ENCODE data around the gene SIM2. TPM values are rescaled to one million over a fixed set of nuclear protein-coding genes. Genes with fewer than 3 reads are reported as not detected.

The SIM2 gene
- total RNA-seq, 1 donor from 2014 or later: 9.2 TPM

- no peaks in the 10 kb centered on the region for H3K36me3 Mint-ChIP-seq (ENCODE audit: low read depth, unreplicated experiment)
- DNase-seq (ENCODE audit: low read depth): no peak
- no peak overlapping the region for H3K27ac ChIP-seq (ENCODE audit: low read depth, low read length)
- no peak for FAIRE-seq
- peaks cover 19% of the 10 kb centered on the region for H3K27me3 ChIP-seq (ENCODE audit: insufficient read depth, low read length)
- H3K36me3 ChIP-seq (ENCODE audit: insufficient read depth, low read length): no peaks in the 10 kb centered on the region
- no peak overlapping the region for H3K27ac Mint-ChIP-seq (ENCODE audit: unreplicated experiment)
- H3K4me3 Mint-ChIP-seq (ENCODE audit: unreplicated experiment): no peak overlapping the region
- H3K9me3 Mint-ChIP-seq (ENCODE audit: unreplicated experiment): peaks cover 21% of the 10 kb centered on the region
- no peak overlapping the region for H3K9ac ChIP-seq (ENCODE audit: low read length)
- no peaks in the 10 kb centered on the region for H3K4me1 Mint-ChIP-seq (ENCODE audit: low read depth, unreplicated experiment)
- no peak overlapping the region for H3K4me3 ChIP-seq (ENCODE audit: insufficient read depth, low read depth, low read length)
- no peaks in the 10 kb centered on the region for H3K9me3 ChIP-seq (ENCODE audit: insufficient read depth, low read depth, low read length)
- H3K79me2 ChIP-seq (ENCODE audit: insufficient read depth, low read length): no peaks in the 10 kb centered on the region
- H3K4me2 ChIP-seq (ENCODE audit: low read length): no peak overlapping the region
- TF ChIP-seq, protein P1, sequence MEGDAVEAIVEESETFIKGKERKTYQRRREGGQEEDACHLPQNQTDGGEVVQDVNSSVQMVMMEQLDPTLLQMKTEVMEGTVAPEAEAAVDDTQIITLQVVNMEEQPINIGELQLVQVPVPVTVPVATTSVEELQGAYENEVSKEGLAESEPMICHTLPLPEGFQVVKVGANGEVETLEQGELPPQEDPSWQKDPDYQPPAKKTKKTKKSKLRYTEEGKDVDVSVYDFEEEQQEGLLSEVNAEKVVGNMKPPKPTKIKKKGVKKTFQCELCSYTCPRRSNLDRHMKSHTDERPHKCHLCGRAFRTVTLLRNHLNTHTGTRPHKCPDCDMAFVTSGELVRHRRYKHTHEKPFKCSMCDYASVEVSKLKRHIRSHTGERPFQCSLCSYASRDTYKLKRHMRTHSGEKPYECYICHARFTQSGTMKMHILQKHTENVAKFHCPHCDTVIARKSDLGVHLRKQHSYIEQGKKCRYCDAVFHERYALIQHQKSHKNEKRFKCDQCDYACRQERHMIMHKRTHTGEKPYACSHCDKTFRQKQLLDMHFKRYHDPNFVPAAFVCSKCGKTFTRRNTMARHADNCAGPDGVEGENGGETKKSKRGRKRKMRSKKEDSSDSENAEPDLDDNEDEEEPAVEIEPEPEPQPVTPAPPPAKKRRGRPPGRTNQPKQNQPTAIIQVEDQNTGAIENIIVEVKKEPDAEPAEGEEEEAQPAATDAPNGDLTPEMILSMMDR (IDR thresholded peaks at IDR 0.05; ENCODE audit: insufficient read depth, low read depth, low read length): no peak
- TF ChIP-seq EZH2 (IDR thresholded peaks at IDR 0.05; ENCODE audit: insufficient read depth, low read length): no peak
- H3K4me1 ChIP-seq (ENCODE audit: insufficient read depth, low read length): no peaks in the 10 kb centered on the region
- H4K20me1 ChIP-seq (ENCODE audit: insufficient read depth, low read length): no peaks in the 10 kb centered on the region
- no peak overlapping the region for H2AFZ ChIP-seq (ENCODE audit: low read depth, low read length)
- peaks cover 29% of the 10 kb centered on the region for H3K27me3 Mint-ChIP-seq (ENCODE audit: low read depth, unreplicated experiment)
These were observed 20.4 kb upstream of the SIM2 start for GRCh38 chr21:36678538-36678937.

- Mint-ChIP-seq H3K4me1 (ENCODE audit: low read depth, unreplicated experiment) (no peaks in the 10 kb centered on the region), H3K9me3 (ENCODE audit: unreplicated experiment) (peaks cover 25% of the 10 kb centered on the region), H3K4me3 (ENCODE audit: unreplicated experiment) (no peak overlapping the region), H3K27ac (ENCODE audit: unreplicated experiment) (no peak overlapping the region), H3K36me3 (ENCODE audit: low read depth, unreplicated experiment) (no peaks in the 10 kb centered on the region), H3K27me3 (ENCODE audit: low read depth, unreplicated experiment) (peaks cover 47% of the 10 kb centered on the region)
- Histone ChIP-seq H3K27me3 (ENCODE audit: insufficient read depth, low read length) (peaks cover 39% of the 10 kb centered on the region), H4K20me1 (ENCODE audit: insufficient read depth, low read length) (no peaks in the 10 kb centered on the region), H3K27ac (ENCODE audit: low read depth, low read length) (no peak overlapping the region), H3K9me3 (ENCODE audit: insufficient read depth, low read depth, low read length) (no peaks in the 10 kb centered on the region), H3K9ac (ENCODE audit: low read length) (no peak overlapping the region), H3K79me2 (ENCODE audit: insufficient read depth, low read length) (no peaks in the 10 kb centered on the region), H3K4me2 (ENCODE audit: low read length) (no peak overlapping the region), H3K4me3 (ENCODE audit: insufficient read depth, low read depth, low read length) (no peak overlapping the region), H3K36me3 (ENCODE audit: insufficient read depth, low read length) (no peaks in the 10 kb centered on the region), H2AFZ (ENCODE audit: low read depth, low read length) (no peak overlapping the region), H3K4me1 (ENCODE audit: insufficient read depth, low read length) (no peaks in the 10 kb centered on the region)
- TF ChIP-seq, protein P1 (IDR thresholded peaks at IDR 0.05; ENCODE audit: insufficient read depth, low read depth, low read length): no peak
- no peak for TF ChIP-seq EZH2 (IDR thresholded peaks at IDR 0.05; ENCODE audit: insufficient read depth, low read length)
- DNase-seq (ENCODE audit: low read depth): no peak
- FAIRE-seq: no peak
These were observed 17.7 kb upstream of the SIM2 start for GRCh38 chr21:36681117-36681631.

- Histone ChIP-seq H3K79me2 (ENCODE audit: insufficient read depth, low read length) (no peaks in the 10 kb centered on the region), H3K4me2 (ENCODE audit: low read length) (no peak overlapping the region), H3K36me3 (ENCODE audit: insufficient read depth, low read length) (no peaks in the 10 kb centered on the region), H3K27me3 (ENCODE audit: insufficient read depth, low read length) (peaks cover 59% of the 10 kb centered on the region), H4K20me1 (ENCODE audit: insufficient read depth, low read length) (no peaks in the 10 kb centered on the region), H3K27ac (ENCODE audit: low read depth, low read length) (no peak overlapping the region), H3K4me1 (ENCODE audit: insufficient read depth, low read length) (no peaks in the 10 kb centered on the region), H2AFZ (ENCODE audit: low read depth, low read length) (no peak overlapping the region), H3K4me3 (ENCODE audit: insufficient read depth, low read depth, low read length) (no peak overlapping the region), H3K9ac (ENCODE audit: low read length) (no peak overlapping the region), H3K9me3 (ENCODE audit: insufficient read depth, low read depth, low read length) (no peaks in the 10 kb centered on the region)
- no peaks in the 10 kb centered on the region for H3K36me3 Mint-ChIP-seq (ENCODE audit: low read depth, unreplicated experiment)
- peaks cover 52% of the 10 kb centered on the region for H3K27me3 Mint-ChIP-seq (ENCODE audit: low read depth, unreplicated experiment)
- H3K4me1 Mint-ChIP-seq (ENCODE audit: low read depth, unreplicated experiment): peaks cover 5% of the 10 kb centered on the region
- DNase-seq (ENCODE audit: low read depth) (no peak), FAIRE-seq (no peak)
- no peak for TF ChIP-seq EZH2 (IDR thresholded peaks at IDR 0.05; ENCODE audit: insufficient read depth, low read length)
- TF ChIP-seq, protein P1 (IDR thresholded peaks at IDR 0.05; ENCODE audit: insufficient read depth, low read depth, low read length): no peak
- H3K27ac Mint-ChIP-seq (ENCODE audit: unreplicated experiment): no peak overlapping the region
- no peak overlapping the region for H3K4me3 Mint-ChIP-seq (ENCODE audit: unreplicated experiment)
- peaks cover 21% of the 10 kb centered on the region for H3K9me3 Mint-ChIP-seq (ENCODE audit: unreplicated experiment)
These were observed 13.8 kb upstream of the SIM2 start for GRCh38 chr21:36684957-36685714.

Measured in astrocyte (in vitro differentiated cells and primary cell).